Measurements from ENCODE around the gene KIFC3.

The KIFC3 gene

GRCh38 chr16:57764341-57765159 is 37.7 kb downstream of the KIFC3 start:
- DNase-seq, result peak; percentile 69

GRCh38 chr16:57764006-57764340 is 38.3 kb downstream of the KIFC3 start:
- no peak for DNase-seq

DNA sequence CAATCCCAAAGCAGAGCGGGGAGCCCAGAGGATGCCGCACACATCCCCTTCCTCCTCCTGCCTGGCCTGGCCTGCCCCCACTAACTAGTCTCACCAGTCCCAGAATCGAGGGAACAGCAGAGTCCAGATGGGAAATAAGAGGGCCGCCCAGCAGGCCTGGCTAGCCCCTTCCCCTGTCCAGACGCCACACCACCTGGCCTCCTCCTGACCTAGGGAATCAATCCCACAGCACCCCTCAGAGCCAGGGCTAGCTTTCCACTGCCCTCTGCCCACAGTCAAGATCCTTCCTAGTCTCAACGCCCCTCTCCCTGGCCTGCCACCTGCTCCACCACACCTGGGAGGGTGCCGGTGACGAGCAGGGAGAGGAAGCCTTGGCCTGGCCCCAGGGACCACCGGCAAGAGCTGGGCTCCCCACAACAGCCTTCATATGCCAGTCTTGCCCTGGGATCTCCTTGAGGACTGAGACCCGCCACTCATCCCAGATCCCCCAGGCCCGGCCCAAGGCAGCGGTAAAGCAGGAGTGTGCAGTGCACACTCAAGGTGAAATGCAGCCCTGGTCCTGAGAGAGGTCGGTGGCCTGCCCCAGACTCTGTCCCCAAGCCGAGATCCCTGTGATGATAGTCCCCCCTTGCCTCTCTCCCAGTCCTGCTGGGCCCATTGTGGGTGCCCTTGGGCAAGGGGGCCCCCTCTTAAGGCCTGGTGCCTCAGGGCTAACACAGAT is 38.8 kb downstream of the KIFC3 start:
- DNase-seq, result no peak

- no peak for DNase-seq
Observed at GRCh38 chr16:57762365-57763040, 39.8 kb downstream of the KIFC3 start.

- DNase-seq, result no peak
Observed at GRCh38 chr16:57761957-57762356, 40.3 kb downstream of the KIFC3 start.

- no peak for DNase-seq
Observed at GRCh38 chr16:57761301-57761700, 41.0 kb downstream of the KIFC3 start.

DNA sequence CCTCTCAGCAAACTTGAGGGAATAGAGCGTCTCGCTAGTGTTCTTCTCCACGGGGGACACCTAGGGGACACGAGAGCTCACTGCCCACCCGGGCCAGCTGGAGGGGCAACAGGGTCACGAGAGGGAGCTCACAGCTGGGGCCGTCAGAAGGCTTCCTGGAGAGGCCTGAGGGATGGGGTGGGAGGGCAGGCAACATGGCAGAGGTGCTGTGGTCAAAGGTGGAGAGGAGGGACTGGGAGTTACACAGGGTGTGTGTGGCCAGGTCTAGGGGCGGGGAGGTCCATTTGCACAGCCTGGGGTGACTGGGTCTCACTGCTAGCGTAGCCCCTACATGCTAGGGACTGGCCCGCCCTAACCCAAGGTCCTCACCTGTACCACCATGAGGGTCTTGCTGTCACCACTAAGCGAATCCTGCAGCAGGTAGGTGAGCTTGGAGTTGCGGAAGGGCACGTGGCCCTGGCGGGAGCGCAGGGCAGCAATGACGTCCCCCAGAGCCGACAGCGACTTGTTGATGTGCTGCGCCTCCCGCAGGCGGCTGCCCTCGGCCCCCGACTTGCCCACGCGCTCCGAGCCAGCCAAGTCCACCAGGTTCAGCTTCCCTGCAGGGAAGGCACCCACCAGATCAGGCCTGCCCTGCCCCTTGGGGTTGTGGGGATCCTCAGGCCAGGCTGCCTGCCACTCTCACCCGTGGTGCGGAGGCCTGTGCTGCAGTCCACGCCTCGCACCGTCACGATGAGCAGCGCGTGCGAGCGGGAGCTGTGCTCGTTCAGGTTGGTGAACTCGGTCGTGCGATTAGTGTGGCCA is 41.7 kb downstream of the KIFC3 start:
- no peak for DNase-seq

DNA sequence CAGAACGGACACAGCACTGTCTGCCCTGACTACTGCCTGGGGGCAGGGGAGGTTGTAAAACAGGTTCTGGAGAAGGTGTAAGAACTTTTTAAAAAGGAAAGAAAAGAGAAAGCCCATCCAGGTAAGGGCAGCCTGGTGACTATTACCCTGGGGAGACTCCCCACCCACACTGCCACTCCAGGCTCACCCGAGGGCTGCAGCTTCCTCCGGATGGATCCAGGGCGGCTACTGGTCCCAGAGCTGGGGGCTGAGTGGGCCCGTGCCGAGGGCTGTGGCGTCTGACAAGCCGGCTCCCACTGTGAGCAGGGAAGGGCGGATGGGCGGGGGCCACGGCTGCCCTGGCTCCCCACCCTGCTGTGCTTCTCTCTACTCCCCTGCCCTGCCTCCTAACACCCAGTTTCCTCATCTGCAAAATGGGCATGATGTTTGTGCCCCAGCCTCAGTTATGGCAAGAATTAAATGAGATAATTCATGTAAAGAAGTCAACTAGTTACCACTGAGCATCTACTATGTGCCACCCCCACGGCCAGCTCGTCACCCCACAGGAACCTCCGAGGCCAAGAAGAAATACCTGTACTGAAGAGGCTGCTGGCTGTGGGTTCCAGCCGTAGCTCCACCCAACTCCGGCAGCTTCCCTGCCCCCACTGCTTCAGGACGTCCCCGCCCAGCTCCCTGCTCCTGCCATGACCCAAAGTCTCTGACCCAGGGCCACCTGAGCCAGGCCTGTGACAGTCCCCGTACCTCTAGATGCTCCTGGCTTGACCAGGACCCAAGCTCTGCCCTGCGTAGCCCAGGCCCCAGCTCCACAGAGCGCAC is 42.5 kb downstream of the KIFC3 start:
- no peak for DNase-seq

DNA sequence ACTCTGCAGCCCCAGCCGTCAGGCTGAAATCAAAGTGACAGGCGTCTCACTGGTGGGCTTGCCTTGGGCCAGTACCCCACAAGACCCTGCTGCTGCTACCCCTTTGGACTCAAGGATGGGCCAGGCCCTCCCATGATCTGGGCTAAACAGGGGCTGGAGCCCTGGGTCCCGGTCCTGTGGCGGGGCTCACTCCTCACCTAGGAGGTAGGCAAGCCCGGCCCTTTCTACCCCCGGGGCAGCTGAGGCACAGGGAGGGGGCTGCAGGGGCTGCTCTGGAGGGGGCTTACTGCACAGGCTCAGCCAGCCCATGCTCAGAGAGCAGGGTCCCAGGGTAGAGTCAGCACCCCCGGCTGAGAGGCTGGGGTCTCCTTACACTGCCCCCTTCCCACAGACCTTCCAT is 43.2 kb downstream of the KIFC3 start:
- no peak for DNase-seq

DNA sequence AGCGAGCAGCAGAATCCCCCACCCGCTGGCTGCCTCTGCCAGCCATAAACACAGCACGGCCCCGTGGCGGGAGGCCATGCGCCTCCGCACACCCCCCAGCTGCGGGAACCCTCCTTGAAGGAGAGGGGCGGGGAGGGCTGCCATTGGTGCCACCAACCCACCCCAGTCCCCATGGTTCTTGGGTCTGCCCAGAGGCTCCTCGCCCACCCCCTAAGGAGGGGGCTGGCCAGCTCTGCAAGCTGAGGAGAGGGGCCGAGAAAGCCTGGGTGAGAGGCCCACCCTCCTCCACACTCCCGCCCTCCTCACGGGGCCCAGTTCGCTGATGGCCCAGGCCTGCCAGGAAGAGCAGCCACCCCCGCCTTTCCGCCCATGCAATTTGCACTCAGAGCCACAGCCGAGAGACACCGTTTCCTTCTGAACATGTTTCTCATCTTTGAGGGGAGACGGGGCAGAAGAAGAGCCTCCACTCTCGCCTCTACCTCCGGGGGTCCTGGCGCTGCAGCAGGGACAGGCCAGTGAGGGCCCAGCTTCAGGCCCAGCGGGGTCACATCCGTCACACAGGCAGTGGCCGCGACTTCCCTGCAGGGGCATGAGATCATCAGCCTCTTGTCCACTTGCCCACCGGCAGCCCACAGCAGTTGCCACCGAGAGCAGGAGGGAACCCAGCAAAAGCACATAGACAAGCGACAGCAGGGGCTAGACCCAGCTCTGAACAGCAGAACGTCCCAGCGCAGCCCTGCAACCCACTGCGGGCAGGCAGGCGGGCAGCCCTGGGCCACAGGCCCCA is 43.8 kb downstream of the KIFC3 start:
- no peak for DNase-seq

DNA sequence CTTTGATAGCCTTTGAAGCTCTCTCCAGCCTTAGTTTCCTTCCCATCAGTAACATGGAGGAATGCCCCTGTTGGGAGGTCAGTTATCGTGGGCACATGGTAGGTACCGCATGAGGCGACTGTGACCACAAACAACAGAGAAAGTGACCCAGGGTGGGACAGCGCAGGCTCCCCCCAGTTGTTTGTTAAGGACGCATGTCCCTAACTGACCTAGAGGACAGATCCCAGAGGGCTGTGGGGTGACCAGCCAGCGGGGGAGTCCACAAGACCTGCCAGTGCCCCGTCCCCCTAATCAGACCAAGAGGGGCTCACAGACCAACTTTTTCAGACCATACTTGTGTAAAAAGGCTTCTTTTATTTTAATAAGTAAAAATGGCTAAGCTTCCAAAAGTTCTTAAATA is 44.4 kb downstream of the KIFC3 start:
- DNase-seq, result no peak

- peak; percentile 41 for DNase-seq
Observed at GRCh38 chr16:57757326-57757786, 44.9 kb downstream of the KIFC3 start.

DNA sequence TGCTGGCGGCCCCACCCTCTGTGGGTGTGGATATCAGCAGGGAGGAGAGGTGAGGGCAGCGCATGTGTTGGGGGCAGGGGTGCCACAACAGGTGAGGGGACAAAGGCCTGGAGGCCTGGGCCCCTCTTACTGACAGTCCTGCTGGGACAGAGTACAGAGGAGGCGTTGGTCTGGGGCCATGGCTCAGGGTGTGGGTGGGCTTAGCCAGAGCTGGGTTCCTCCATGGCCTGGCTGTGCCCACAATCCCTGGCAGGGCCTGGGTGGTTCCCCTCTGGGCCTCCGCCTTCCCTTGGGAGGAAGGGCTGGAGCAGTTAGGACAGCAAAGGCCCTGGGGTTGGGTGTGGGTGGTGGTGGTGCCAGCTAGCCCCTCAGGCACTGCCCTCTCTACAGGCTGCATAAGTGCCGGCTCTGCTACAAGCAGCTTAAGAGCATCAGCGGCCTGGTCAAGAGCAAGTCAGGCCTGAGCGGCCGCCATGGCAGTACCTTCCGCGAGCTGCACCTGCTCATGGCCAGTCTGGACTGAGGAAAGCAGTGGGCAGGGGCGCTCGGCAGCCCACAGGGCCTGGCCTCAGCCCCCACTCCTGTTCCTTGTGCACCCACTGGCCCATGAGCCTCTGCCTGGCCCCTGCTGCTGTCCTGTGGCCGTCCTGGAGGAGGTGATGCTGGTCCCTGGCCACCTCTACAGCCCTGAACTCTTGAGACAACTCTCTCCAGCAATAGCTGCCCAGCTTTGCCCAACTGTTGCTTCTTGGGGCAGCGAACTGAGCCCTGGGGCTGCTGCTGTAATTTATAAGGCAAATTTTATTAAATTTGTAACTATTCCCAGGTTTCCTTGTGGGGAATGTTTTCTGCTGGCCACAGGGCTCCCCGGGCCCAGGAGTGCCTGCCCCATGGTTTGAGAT is 45.6 kb downstream of the KIFC3 start:
- DNase-seq, result no peak

- DNase-seq, result no peak
Observed at GRCh38 chr16:57755726-57756423, 46.4 kb downstream of the KIFC3 start.

- DNase-seq, result no peak
Observed at GRCh38 chr16:57755061-57755684, 47.1 kb downstream of the KIFC3 start.

GRCh38 chr16:57754354-57755060 is 47.8 kb downstream of the KIFC3 start:
- DNase-seq, result no peak

GRCh38 chr16:57753448-57754353 is 48.6 kb downstream of the KIFC3 start:
- no peak for DNase-seq
